Eye (tissue), 1 donor: Measurements from ENCODE around the gene ZNF469.
A peak's percentile ranks its signal among the peaks of the same experiment; 100 is the strongest.

Source experiments
- DNase-seq: peaks from one replicate; pipeline ENCODE4 v3.0.0-alpha.2; 2015

The ZNF469 gene

GRCh38 chr16:88346680-88347505 is 35.9 kb upstream of the ZNF469 start:
- DNase-seq, result no peak

GRCh38 chr16:88347656-88348376 is 34.9 kb upstream of the ZNF469 start:
- no peak for DNase-seq

DNA sequence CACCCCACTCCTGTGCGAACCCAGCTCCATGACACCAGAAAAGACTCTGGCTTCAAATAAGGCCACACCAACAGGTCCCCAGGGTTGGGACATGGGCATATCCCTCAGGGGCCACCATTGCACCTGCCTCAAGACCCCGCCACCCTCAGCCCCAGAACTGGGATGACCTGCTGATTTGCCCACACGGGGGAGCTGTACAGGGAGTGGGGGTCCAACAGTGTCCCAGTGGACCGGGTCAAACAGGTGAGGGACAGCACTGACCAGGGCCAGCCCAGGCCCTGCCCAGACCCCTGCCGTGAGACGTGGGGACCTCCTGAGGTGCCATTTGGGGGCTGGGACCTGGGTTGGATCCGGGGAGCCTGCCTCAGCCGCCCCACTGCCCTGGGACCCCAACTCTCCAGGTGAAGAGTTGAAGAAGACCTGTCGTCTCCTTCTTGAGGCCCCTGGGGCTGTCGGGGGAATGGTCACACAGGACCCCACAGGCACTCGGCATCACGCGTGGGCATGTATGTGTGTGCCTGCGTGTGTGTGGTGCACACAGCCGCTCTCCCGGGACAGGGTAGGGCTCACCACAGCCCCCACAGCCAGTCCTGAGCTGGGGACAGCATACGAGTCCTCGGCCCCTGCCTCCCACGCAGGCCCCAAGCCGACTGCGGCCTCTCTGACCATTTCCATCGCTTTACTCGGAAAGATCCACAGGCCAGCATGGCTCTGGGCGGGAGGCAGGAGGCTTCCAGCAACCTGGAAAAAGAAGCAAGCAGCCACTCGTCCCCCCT is 34.2 kb upstream of the ZNF469 start:
- no peak for DNase-seq

GRCh38 chr16:88349153-88349902 is 33.4 kb upstream of the ZNF469 start:
- DNase-seq, result no peak

GRCh38 chr16:88349903-88350900 is 32.6 kb upstream of the ZNF469 start:
- DNase-seq, result no peak

- DNase-seq, result no peak
Measured at GRCh38 chr16:88350922-88351321, 31.8 kb upstream of the ZNF469 start.

GRCh38 chr16:88351491-88352101 is 31.2 kb upstream of the ZNF469 start:
- DNase-seq, result peak; percentile 42

- DNase-seq, result no peak
Measured at GRCh38 chr16:88352261-88353200, 30.2 kb upstream of the ZNF469 start.

- DNase-seq, result no peak
Measured at GRCh38 chr16:88353232-88353631, 29.5 kb upstream of the ZNF469 start.

DNA sequence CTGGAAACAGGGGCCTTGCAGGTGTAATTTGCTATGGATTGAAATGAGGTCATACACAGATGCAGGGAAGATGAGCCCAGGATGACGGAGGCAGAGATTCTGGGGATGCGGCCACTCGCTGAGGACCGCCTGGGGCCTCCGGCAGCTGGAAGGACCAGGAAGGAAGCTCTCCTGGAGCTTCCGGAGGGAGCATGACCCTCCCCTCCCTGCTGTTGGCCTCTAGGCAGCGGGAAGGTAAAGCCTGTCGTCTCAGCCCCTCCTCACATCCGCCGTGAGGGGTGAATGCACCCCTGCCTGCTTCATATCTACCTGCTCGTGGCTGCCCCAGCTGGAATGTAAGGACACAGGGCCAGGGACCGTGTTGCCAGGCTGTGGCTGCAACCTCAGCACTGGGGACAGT is 29.1 kb upstream of the ZNF469 start:
- no peak for DNase-seq

GRCh38 chr16:88354229-88355092 is 28.3 kb upstream of the ZNF469 start:
- DNase-seq, result no peak

- no peak for DNase-seq
Measured at GRCh38 chr16:88355093-88355388, 27.7 kb upstream of the ZNF469 start.

DNA sequence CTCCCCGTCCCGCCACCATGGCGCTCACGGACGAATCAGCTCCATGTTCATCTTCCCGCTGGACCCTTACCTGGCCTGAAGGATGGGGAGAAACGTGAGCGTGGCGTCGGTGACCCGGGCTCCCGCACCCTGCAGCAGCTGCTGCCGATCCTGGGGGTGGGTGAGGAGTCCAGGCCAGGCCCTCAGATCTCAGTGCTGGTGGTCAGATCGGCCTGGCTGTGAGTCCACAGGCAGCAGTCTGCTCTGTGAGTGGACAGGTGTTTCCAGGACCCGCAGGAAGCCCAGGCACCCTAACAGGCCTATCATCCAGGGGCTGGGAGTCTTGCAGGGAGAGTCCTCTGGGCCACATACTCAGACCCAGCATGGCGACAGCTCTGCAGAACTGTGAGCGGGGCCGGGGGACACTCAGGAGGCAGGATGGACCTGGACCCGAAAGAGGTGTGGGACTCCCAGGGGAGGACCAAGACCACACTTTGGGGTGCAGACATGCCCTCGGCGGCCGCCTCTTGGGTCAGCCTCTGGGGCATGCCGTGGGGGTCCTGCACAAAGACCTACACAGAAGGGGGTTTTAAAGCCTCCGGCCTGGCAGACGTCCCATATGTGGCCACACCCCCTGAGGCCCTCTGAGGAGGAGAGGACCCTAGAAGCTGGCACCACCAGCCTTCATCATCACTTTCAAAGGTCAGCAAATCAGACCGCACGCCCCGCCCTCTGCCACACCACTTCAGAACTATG is 27.2 kb upstream of the ZNF469 start:
- no peak for DNase-seq

DNA sequence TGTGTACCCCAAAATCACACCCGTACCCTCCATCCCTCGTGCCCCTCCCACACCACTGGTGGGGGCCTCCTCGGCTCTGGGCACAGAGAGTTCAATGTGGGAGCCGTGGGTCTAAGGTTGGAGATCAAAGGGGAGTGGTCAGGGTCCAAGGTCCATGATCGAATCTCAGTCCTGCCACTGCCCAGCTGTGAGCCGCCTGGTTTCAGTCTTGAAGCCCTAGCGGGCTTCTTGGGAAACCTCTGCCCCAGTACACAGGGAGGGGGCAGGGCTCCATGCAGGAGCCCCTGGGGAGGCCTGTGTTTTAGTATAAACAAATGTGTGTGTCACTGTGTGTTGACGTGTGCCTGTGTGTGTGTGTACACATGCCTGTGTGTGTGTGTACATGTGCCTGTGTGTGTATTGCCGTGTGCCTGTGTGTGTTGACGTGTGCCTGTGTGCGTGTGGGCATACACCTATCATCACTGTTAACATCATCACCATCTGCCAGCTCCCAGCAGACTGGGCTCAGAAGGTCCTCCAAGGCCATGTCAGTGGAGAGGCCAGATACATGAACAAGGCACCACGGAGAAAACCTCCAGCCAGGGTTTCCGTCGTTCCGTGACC is 26.5 kb upstream of the ZNF469 start:
- DNase-seq, result no peak

DNA sequence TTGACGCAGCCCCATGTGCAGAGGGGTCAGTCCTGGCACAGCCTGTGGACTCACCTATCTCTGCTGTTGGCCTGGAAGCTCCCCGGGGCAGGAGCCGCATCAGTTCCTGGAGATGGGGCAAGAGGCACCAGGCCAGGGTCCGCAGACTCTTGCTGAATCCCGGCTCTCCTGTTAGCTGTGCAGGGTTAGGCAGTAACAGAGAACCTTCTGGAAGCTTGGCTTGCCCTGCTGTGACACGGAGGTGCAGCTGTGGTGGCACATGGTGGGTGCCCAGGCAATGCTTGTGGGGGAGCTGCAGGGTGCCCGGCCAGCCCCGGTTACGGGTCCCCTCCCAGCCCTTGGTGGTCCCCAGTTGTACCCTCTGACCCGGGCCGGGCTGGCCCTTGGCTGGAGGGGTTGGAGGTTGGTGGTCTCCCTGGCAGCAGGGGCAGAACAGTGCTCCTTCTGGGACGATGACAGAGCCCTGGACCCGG is 26.0 kb upstream of the ZNF469 start:
- DNase-seq, result no peak

GRCh38 chr16:88357317-88358022 is 25.3 kb upstream of the ZNF469 start:
- DNase-seq, result no peak

DNA sequence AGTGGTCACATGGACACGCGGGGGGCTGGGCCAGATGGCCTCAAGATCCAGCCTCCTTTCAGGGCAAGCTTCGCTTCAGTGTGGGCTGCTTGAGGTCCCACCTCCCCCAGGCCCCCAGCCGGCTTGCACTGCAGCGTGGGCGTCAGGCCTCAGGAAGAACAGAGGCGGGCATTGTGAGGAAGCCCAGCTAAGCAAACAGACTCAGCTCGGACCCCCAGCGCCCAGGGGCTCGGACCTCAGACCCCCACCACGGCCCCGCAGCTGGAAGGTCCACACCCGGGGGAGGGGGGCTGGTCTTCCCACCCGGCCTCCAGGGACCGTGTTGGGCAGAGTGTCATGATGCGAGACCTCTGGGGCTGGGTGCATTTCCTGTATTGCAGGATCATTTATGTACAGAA is 24.7 kb upstream of the ZNF469 start:
- no peak for DNase-seq
